Naive thymus-derived CD8-positive, alpha-beta T cell (primary cell): ENCODE measurements around the gene DOCK3. TPM values are rescaled to one million over a fixed set of nuclear protein-coding genes. Genes with fewer than 3 reads are reported as not detected.
A peak's percentile ranks its signal among the peaks of the same experiment; 100 is the strongest.

Experiments
- ATAC-seq, 2 donors: fragments of 150-1000 bp; cut with Tn5 transposase in 1 of 2; sonication (Bioruptor Pico), chemical (Tn5 transposase) in 1 of 2; 1 replicate in 1 of 2; 2 replicates in 1 of 2; pipeline ENCODE4 v1.10.0; 2021; ENCODE audit warnings: mild to moderate bottlenecking in 2 of 2, moderate library complexity in 2 of 2
- POLR2A ChIA-PET: fragments of 350-600 bp; sonication (Branson Sonifier 250); formaldehyde crosslinking; loops from one replicate; lab custom pipeline; 2021; ENCODE audit warnings: antibody characterized with exemption; lab: Charles Lee
- DNase-seq, 10 donors: peaks; one replicate each; pipeline versions ENCODE4 v3.0.0 to v3.0.0-alpha.2; 2020 to 2022
- H3K27ac Mint-ChIP-seq, 10 donors: one replicate each; pipeline ENCODE4 v1.8.0; 2020 to 2022; ENCODE audit warnings: mild to moderate bottlenecking in 10 of 10, mixed read lengths in 10 of 10, moderate library complexity in 4 of 10, inconsistent platforms in 1 of 10
- H3K27me3 Mint-ChIP-seq, 5 donors: one replicate each; pipeline ENCODE4 v1.8.0; 2021 to 2022; ENCODE audit warnings: mixed read lengths in 5 of 5
- H3K36me3 Mint-ChIP-seq, 3 donors: one replicate each; pipeline ENCODE4 v1.8.0; 2020 to 2022; ENCODE audit warnings: mixed read lengths in 3 of 3, mild to moderate bottlenecking in 2 of 3, inconsistent platforms in 1 of 3
- H3K4me1 Mint-ChIP-seq, 4 donors: one replicate each; pipeline ENCODE4 v1.8.0; 2021 to 2022; ENCODE audit warnings: mixed read lengths in 4 of 4
- H3K4me3 Mint-ChIP-seq, 10 donors: one replicate each; pipeline ENCODE4 v1.8.0; 2020 to 2022; ENCODE audit warnings: mild to moderate bottlenecking in 10 of 10, mixed read lengths in 10 of 10, moderate library complexity in 6 of 10, inconsistent platforms in 1 of 10
- H3K9me3 Mint-ChIP-seq, 9 donors: one replicate each; pipeline ENCODE4 v1.8.0; 2020 to 2022; ENCODE audit warnings: mixed read lengths in 9 of 9, mild to moderate bottlenecking in 3 of 9, inconsistent platforms in 1 of 9, moderate library complexity in 1 of 9
- polyA plus RNA-seq, 3 donors: library from polyadenylated mRNA; unstranded; fragments of 300-500 nt; fragmentation: Illumina TruSeq; gene quantifications; one replicate each; pipeline ENCODE4 v1.2.3, GENCODE V29; 2021
- total RNA-seq, 8 experiments: library from RNA in 2 of 8; stranded (reverse) in 2 of 8; gene quantifications; one replicate each; pipeline ENCODE4 v1.2.3 and lab custom pipeline; 2021 to 2026

The DOCK3 gene
- total RNA-seq, result 1 to 10 TPM; 1.5 to 1.9 TPM
- under 1 TPM; 0.14 to 0.63 (median 0.22) TPM for polyA plus RNA-seq
- total RNA-seq (lab: John Stamatoyannopoulos, UW), result 6.3 to 15.3 (median 12.8) reads per million in 6 experiments

- ATAC-seq, result peak; percentile 89 to 95
- Mint-ChIP-seq H3K9me3 (no peaks in the 10 kb centered on the region), H3K4me1 (peaks cover 3 to 10% (median 8%) of the 10 kb centered on the region in 4 donors), H3K27ac (peak within 1 kb of the TSS in 7 of 10 donors; percentile 3 to 78 (median 26)), H3K36me3 (no peaks in the 10 kb centered on the region), H3K4me3 (peak within 1 kb of the TSS; percentile 64 to 89 (median 80)), H3K27me3 (peaks cover 3 to 35% (median 9%) of the 10 kb centered on the region in 5 donors)
- peak; percentile 43 to 74 (median 64) for DNase-seq
- POLR2A ChIA-PET, result interaction anchor here (1.0 kb wide), 1 partner anchor 106 kb away, joined by 3 read pairs; the partner anchor contains the start of gene HEMK1
Observed at GRCh38 chr3:50674349-50675178, at the start of gene DOCK3. TSS of gene DOCK3 (plus strand) at chr3:50674927. CDS start at chr3:50675264, 337 bp downstream.

GRCh38 chr3:50625231-50626182 is 49.2 kb upstream of the DOCK3 start:
- peaks cover 0 to 26% (median 0%) of the 10 kb centered on the region in 3 donors for H3K36me3 Mint-ChIP-seq
- H3K9me3 Mint-ChIP-seq, result no peaks in the 10 kb centered on the region
- POLR2A ChIA-PET, result interaction anchor here (1.1 kb wide), 1 partner anchor 20 kb away, joined by 3 read pairs; no protein-coding TSS in a partner anchor
- H3K4me3 Mint-ChIP-seq, result peak overlapping the region in 8 of 10 donors; percentile 10 to 74 (median 46)
- ATAC-seq, result no peak
- no peaks in the 10 kb centered on the region for H3K27me3 Mint-ChIP-seq
- H3K4me1 Mint-ChIP-seq, result peaks cover 44 to 95% (median 90%) of the 10 kb centered on the region in 4 donors
- peak overlapping the region in 8 of 10 donors; percentile 12 to 94 (median 84) for H3K27ac Mint-ChIP-seq
- DNase-seq, result no peak

GRCh38 chr3:50626401-50626800 is 48.3 kb upstream of the DOCK3 start:
- POLR2A ChIA-PET, result interaction anchor here (0.7 to 1.1 kb wide), 2 partner anchors 8 to 638 kb away, joined by 3 read pairs; no protein-coding TSS in a partner anchor
- H3K27ac Mint-ChIP-seq, result peak overlapping the region in 4 of 10 donors; percentile 27 to 81 (median 42)
- H3K4me1 Mint-ChIP-seq, result peaks cover 45 to 97% (median 91%) of the 10 kb centered on the region in 4 donors
- DNase-seq (no peak), ATAC-seq (no peak)
- H3K36me3 Mint-ChIP-seq, result peaks cover 0 to 23% (median 0%) of the 10 kb centered on the region in 3 donors
- no peaks in the 10 kb centered on the region for H3K27me3 Mint-ChIP-seq
- no peaks in the 10 kb centered on the region for H3K9me3 Mint-ChIP-seq
- peak overlapping the region in 5 of 10 donors; percentile 14 to 42 (median 24) for H3K4me3 Mint-ChIP-seq

GRCh38 chr3:50627407-50628051 is 47.2 kb upstream of the DOCK3 start:
- H3K27ac Mint-ChIP-seq, result peak overlapping the region in 5 of 10 donors; percentile 17 to 88 (median 77)
- no peaks in the 10 kb centered on the region for H3K27me3 Mint-ChIP-seq
- peaks cover 51 to 99% (median 96%) of the 10 kb centered on the region in 4 donors for H3K4me1 Mint-ChIP-seq
- H3K9me3 Mint-ChIP-seq, result no peaks in the 10 kb centered on the region
- POLR2A ChIA-PET, result interaction anchor here (0.7 to 1.5 kb wide), 3 partner anchors 7 to 637 kb away, joined by 3 to 5 read pairs (median 3); no protein-coding TSS in a partner anchor
- ATAC-seq (no peak), DNase-seq (no peak)
- H3K36me3 Mint-ChIP-seq, result peaks cover 0 to 25% (median 0%) of the 10 kb centered on the region in 3 donors
- H3K4me3 Mint-ChIP-seq, result peak overlapping the region in 4 of 10 donors; percentile 26 to 43 (median 35)

- no peak for DNase-seq
- H3K27ac Mint-ChIP-seq, result peak overlapping the region in 7 of 10 donors; percentile 40 to 81 (median 61)
- POLR2A ChIA-PET, result interaction anchor here (0.6 to 1.5 kb wide), 3 partner anchors 9 to 570 kb away, joined by 3 to 5 read pairs (median 3); no protein-coding TSS in a partner anchor
- no peaks in the 10 kb centered on the region for H3K9me3 Mint-ChIP-seq
- H3K4me3 Mint-ChIP-seq, result peak overlapping the region in 1 of 10 donors; percentile 15
- no peak for ATAC-seq
- H3K27me3 Mint-ChIP-seq, result no peaks in the 10 kb centered on the region
- H3K4me1 Mint-ChIP-seq, result peaks cover 56 to 99% (median 97%) of the 10 kb centered on the region in 4 donors
- peaks cover 0 to 28% (median 0%) of the 10 kb centered on the region in 3 donors for H3K36me3 Mint-ChIP-seq
Observed at GRCh38 chr3:50628601-50629000, 46.1 kb upstream of the DOCK3 start.

GRCh38 chr3:50630394-50630793 is 44.3 kb upstream of the DOCK3 start:
- Mint-ChIP-seq H3K4me1 (peaks cover 56 to 94% (median 92%) of the 10 kb centered on the region in 4 donors), H3K27ac (peak overlapping the region in 4 of 10 donors; percentile 31 to 86 (median 58)), H3K36me3 (peaks cover 0 to 33% (median 0%) of the 10 kb centered on the region in 3 donors), H3K27me3 (no peaks in the 10 kb centered on the region), H3K4me3 (peak overlapping the region in 1 of 10 donors; percentile 59), H3K9me3 (no peaks in the 10 kb centered on the region)
- no peak for ATAC-seq
- POLR2A ChIA-PET, result no interaction called here
- DNase-seq, result no peak

GRCh38 chr3:50630877-50631276 is 43.9 kb upstream of the DOCK3 start:
- H3K27ac Mint-ChIP-seq, result peak overlapping the region in 7 of 10 donors; percentile 20 to 86 (median 43)
- H3K4me3 Mint-ChIP-seq, result peak overlapping the region in 2 of 10 donors; percentile 26 to 59
- no peaks in the 10 kb centered on the region for H3K27me3 Mint-ChIP-seq
- DNase-seq, result no peak
- POLR2A ChIA-PET, result no interaction called here
- ATAC-seq, result no peak
- H3K9me3 Mint-ChIP-seq, result no peaks in the 10 kb centered on the region
- H3K36me3 Mint-ChIP-seq, result peaks cover 0 to 33% (median 0%) of the 10 kb centered on the region in 3 donors
- H3K4me1 Mint-ChIP-seq, result peaks cover 56 to 91% (median 89%) of the 10 kb centered on the region in 4 donors

- Mint-ChIP-seq H3K27me3 (no peaks in the 10 kb centered on the region), H3K9me3 (no peaks in the 10 kb centered on the region), H3K4me3 (peak overlapping the region in 9 of 10 donors; percentile 26 to 75 (median 49)), H3K36me3 (peaks cover 0 to 27% (median 0%) of the 10 kb centered on the region in 3 donors), H3K27ac (peak overlapping the region; percentile 16 to 89 (median 72)), H3K4me1 (peaks cover 58 to 92% (median 90%) of the 10 kb centered on the region in 4 donors)
- POLR2A ChIA-PET, result interaction anchor here (0.9 to 1.2 kb wide), 2 partner anchors 16 to 21 kb away, joined by 3 to 4 read pairs; partner anchors contain the start of gene MAPKAPK3
- ATAC-seq, result no peak
- no peak for DNase-seq
Observed at GRCh38 chr3:50632450-50632849, 42.3 kb upstream of the DOCK3 start.

- no peak for ATAC-seq
- Mint-ChIP-seq H3K27ac (peak overlapping the region in 8 of 10 donors; percentile 54 to 86 (median 76)), H3K4me1 (peaks cover 57 to 92% (median 89%) of the 10 kb centered on the region in 4 donors), H3K27me3 (no peaks in the 10 kb centered on the region), H3K9me3 (no peaks in the 10 kb centered on the region), H3K4me3 (peak overlapping the region in 4 of 10 donors; percentile 4 to 75 (median 30)), H3K36me3 (peaks cover 0 to 22% (median 0%) of the 10 kb centered on the region in 3 donors)
- POLR2A ChIA-PET, result interaction anchor here (1.2 kb wide), 1 partner anchor 16 kb away, joined by 4 read pairs; the partner anchor contains the start of gene MAPKAPK3
- DNase-seq, result no peak
Observed at GRCh38 chr3:50633230-50633790, 41.4 kb upstream of the DOCK3 start.

- Mint-ChIP-seq H3K9me3 (no peaks in the 10 kb centered on the region), H3K27ac (peak overlapping the region in 5 of 10 donors; percentile 15 to 75 (median 68)), H3K36me3 (peaks cover 0 to 21% (median 0%) of the 10 kb centered on the region in 3 donors), H3K4me1 (peaks cover 54 to 81% (median 78%) of the 10 kb centered on the region in 4 donors), H3K27me3 (no peaks in the 10 kb centered on the region), H3K4me3 (peak overlapping the region in 2 of 10 donors; percentile 30 to 39)
- ATAC-seq (no peak), DNase-seq (no peak)
- POLR2A ChIA-PET, result interaction anchor here (0.7 to 1.3 kb wide), 3 partner anchors 8 to 19 kb away, joined by 3 to 5 read pairs (median 3); no protein-coding TSS in a partner anchor
Observed at GRCh38 chr3:50635066-50635465, 39.7 kb upstream of the DOCK3 start.
